GM10266 (cell line): ENCODE measurements around the gene YIPF3.

Experiments used
- DNase-seq: peaks from one replicate; pipeline ENCODE4 v3.0.0; 2012; ENCODE audit errors: extremely low spot score
- CTCF ChIP-seq: IDR thresholded peaks from 2 replicates; pipeline ENCODE4 v1.5.1; 2012; ENCODE audit warnings: mild to moderate bottlenecking, low read depth; ENCODE audit not compliant: control insufficient read depth, insufficient read depth; ENCODE audit errors: missing control alignments

YIPF3 gene

GRCh38 chr6:43532201-43532600 lies 15.5 kb upstream of the YIPF3 start:
- DNase-seq, result no peak
- TF ChIP-seq CTCF, result no peak

DNA sequence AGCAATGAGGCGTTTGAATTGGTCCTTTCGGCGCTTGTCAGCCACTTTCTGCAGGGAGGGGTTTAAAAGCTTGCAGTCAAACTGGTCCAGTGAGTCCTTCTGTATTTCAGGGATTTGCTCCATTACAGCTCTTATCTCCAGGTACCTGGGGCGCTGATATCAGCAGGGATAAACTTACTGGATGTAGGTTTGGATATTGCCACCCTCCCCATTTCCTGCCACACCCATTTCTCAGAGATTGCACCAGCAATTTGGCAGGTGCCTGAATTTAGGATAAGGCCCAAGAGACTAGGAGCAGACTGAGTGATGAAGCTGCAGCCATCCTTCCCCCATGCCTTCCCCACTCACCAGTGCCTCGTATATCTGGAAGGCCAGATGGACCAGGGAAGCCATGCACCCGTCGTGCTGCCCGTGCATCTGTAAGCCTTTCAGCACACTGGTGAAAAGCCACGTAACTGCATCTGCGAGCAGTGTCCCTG lies 7.8 kb upstream of the YIPF3 start:
- no peak for DNase-seq
- no peak for TF ChIP-seq CTCF

- DNase-seq, result no peak
- no peak for TF ChIP-seq CTCF
These were observed 6.6 kb upstream of the YIPF3 start for GRCh38 chr6:43523284-43523683.

GRCh38 chr6:43522547-43523261 lies 6.0 kb upstream of the YIPF3 start:
- TF ChIP-seq CTCF, result no peak

GRCh38 chr6:43521836-43522235 lies 5.1 kb upstream of the YIPF3 start:
- no peak for TF ChIP-seq CTCF
- no peak for DNase-seq

More at GRCh38 chr6:43522547-43523261, 6.0 kb upstream of the YIPF3 start:
- DNase-seq, result no peak

GRCh38 chr6:43520097-43520496 lies 3.4 kb upstream of the YIPF3 start:
- TF ChIP-seq CTCF, result no peak
- DNase-seq, result no peak

DNA sequence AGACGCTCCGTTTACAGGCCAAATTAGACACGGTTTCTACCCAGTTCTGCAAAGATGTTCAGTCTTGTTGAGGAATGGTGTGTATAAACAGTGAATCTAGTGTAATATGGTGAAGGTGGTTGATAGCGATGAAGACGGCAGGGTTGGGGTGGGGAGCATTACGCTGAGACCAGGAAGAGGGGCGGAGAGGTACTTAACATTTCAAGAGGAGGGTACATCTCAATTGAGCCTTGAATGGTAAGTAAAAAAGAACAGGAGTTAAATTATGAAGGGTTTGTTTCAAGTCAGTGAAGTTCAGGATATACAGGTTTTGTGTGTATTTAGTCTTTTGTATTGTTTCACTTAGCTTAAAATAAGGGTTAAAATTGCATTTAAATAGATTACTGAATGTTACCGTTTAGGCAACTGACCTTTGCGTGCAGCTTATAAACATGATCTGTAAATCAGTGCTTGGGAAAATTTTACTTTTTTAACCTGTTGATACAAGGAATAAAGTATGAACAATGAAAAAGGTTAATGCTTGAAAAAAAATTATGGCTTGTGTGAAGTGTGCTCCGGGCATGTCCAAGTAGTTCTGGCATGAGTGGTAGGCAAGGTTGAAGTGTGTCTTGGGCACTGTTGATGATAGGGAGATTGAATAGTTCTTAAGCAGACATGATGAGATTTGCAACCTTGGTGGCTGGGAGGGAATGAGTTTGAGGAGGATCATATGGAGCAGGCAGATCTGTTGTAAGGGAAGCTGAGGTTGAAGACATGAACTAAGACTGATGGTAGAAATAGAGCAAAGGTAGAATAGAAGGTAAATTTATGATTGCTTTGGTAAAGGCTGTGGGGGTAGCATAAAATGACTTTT lies 1.0 kb upstream of the YIPF3 start:
- no peak for DNase-seq
- no peak for TF ChIP-seq CTCF
